Left cardiac atrium (tissue), 4 donors: Measurements from ENCODE around the gene PRRC2A. TPM values are rescaled to one million over a fixed set of nuclear protein-coding genes. Genes with fewer than 3 reads are reported as not detected.

Experiments
- ATAC-seq, 2 donors: fragments of 200-7000 bp; cut with Tn5 transposase; one replicate each; pipeline ENCODE4 v1.9.1; 2020; ENCODE audit warnings: mild to moderate bottlenecking in 2 of 2, moderate library complexity in 2 of 2
- DNase-seq: peaks from one replicate; pipeline ENCODE4 v3.0.0-alpha.2; 2020
- intact Hi-C, 2 donors: fragments of 100-400 bp; cut with DNase I; formaldehyde crosslinking; loops; one replicate each; pipeline versions ENCODE4 v1.14.1 to v1.15.1; 2022 to 2023
- long read RNA-seq: library from polyadenylated mRNA; unstranded; transcript quantifications from one replicate; pipeline ENCODE4 v2.0.0, GENCODE V29; 2021
- total RNA-seq, 2 donors: library from RNA; stranded (reverse); fragmentation: NEBNext Ultra II Directional; extraction: Animal tissue kit (Norgen Biotek cat#: 25700); gene quantifications; one replicate each; pipeline ENCODE4 v1.2.1, GENCODE V29; 2021
- donor health status: DM: no; HTN: yes; CAD: no.
- donor health status: DM: no; HTN: yes; CAD: no; lungs with severe emphysema.
- donor health status: DM: yes; HTN: yes; CAD: no.
- donor health status: Dilated cardiomyopathy.

Gene PRRC2A
- total RNA-seq, result 100 to 1,000 TPM in 1 of 2 donors, 10 to 100 TPM in 1; 85.0 to 108 TPM
- long read RNA-seq, partial matches to known transcripts, result 8 of 9 reads
- long read RNA-seq, other reads (novel, unspliced or antisense), result 1 of 9 reads

GRCh38 chr6:31620586-31621319, at the start of gene PRRC2A:
Gene PRRC2A, plus strand, starts transcription at chr6:31620715. Its CDS starts 2,075 bp downstream, at chr6:31622790.
- intact Hi-C loops, result no loop called here
- ATAC-seq (peak; percentile 59 to 90), DNase-seq (peak; percentile 86)

GRCh38 chr6:31572041-31572911, 48.2 kb upstream of the PRRC2A start, which contains the start of gene LTA:
Gene LTA, plus strand, starts transcription at chr6:31572289. Its CDS starts 454 bp downstream, at chr6:31572743.
- ATAC-seq, result peak in 1 of 2 donors; percentile 23
- no peak for DNase-seq
- intact Hi-C loops, result no loop called here

DNA sequence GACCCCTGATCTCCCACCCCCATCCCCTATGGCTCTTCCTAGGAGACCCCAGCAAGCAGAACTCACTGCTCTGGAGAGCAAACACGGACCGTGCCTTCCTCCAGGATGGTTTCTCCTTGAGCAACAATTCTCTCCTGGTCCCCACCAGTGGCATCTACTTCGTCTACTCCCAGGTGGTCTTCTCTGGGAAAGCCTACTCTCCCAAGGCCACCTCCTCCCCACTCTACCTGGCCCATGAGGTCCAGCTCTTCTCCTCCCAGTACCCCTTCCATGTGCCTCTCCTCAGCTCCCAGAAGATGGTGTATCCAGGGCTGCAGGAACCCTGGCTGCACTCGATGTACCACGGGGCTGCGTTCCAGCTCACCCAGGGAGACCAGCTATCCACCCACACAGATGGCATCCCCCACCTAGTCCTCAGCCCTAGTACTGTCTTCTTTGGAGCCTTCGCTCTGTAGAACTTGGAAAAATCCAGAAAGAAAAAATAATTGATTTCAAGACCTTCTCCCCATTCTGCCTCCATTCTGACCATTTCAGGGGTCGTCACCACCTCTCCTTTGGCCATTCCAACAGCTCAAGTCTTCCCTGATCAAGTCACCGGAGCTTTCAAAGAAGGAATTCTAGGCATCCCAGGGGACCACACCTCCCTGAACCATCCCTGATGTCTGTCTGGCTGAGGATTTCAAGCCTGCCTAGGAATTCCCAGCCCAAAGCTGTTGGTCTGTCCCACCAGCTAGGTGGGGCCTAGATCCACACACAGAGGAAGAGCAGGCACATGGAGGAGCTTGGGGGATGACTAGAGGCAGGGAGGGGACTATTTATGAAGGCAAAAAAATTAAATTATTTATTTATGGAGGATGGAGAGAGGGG, 47.0 kb upstream of the PRRC2A start:
- DNase-seq (no peak), ATAC-seq (no peak)
- intact Hi-C loops, result no loop called here

- intact Hi-C loops, result no loop called here
- DNase-seq (no peak), ATAC-seq (no peak)
Measured at GRCh38 chr6:31574106-31575061, 46.1 kb upstream of the PRRC2A start.

DNA sequence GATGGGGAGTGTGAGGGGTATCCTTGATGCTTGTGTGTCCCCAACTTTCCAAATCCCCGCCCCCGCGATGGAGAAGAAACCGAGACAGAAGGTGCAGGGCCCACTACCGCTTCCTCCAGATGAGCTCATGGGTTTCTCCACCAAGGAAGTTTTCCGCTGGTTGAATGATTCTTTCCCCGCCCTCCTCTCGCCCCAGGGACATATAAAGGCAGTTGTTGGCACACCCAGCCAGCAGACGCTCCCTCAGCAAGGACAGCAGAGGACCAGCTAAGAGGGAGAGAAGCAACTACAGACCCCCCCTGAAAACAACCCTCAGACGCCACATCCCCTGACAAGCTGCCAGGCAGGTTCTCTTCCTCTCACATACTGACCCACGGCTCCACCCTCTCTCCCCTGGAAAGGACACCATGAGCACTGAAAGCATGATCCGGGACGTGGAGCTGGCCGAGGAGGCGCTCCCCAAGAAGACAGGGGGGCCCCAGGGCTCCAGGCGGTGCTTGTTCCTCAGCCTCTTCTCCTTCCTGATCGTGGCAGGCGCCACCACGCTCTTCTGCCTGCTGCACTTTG, 45.1 kb upstream of the PRRC2A start, which contains the start of gene TNF:
Gene TNF, plus strand, starts transcription at position 231 of the 567 bp plus-strand sequence. Its CDS starts 177 bp downstream, at position 408.
- intact Hi-C loops, result no loop called here
- peak; percentile 47 to 59 for ATAC-seq
- DNase-seq, result peak; percentile 45

DNA sequence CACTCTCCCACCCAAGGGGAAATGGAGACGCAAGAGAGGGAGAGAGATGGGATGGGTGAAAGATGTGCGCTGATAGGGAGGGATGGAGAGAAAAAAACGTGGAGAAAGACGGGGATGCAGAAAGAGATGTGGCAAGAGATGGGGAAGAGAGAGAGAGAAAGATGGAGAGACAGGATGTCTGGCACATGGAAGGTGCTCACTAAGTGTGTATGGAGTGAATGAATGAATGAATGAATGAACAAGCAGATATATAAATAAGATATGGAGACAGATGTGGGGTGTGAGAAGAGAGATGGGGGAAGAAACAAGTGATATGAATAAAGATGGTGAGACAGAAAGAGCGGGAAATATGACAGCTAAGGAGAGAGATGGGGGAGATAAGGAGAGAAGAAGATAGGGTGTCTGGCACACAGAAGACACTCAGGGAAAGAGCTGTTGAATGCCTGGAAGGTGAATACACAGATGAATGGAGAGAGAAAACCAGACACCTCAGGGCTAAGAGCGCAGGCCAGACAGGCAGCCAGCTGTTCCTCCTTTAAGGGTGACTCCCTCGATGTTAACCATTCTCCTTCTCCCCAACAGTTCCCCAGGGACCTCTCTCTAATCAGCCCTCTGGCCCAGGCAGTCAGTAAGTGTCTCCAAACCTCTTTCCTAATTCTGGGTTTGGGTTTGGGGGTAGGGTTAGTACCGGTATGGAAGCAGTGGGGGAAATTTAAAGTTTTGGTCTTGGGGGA, 44.4 kb upstream of the PRRC2A start:
- ATAC-seq (no peak), DNase-seq (no peak)
- intact Hi-C loops, result no loop called here

DNA sequence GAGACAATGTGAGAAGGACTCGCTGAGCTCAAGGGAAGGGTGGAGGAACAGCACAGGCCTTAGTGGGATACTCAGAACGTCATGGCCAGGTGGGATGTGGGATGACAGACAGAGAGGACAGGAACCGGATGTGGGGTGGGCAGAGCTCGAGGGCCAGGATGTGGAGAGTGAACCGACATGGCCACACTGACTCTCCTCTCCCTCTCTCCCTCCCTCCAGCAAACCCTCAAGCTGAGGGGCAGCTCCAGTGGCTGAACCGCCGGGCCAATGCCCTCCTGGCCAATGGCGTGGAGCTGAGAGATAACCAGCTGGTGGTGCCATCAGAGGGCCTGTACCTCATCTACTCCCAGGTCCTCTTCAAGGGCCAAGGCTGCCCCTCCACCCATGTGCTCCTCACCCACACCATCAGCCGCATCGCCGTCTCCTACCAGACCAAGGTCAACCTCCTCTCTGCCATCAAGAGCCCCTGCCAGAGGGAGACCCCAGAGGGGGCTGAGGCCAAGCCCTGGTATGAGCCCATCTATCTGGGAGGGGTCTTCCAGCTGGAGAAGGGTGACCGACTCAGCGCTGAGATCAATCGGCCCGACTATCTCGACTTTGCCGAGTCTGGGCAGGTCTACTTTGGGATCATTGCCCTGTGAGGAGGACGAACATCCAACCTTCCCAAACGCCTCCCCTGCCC, 43.5 kb upstream of the PRRC2A start:
- ATAC-seq (no peak), DNase-seq (no peak)
- intact Hi-C loops, result no loop called here

DNA sequence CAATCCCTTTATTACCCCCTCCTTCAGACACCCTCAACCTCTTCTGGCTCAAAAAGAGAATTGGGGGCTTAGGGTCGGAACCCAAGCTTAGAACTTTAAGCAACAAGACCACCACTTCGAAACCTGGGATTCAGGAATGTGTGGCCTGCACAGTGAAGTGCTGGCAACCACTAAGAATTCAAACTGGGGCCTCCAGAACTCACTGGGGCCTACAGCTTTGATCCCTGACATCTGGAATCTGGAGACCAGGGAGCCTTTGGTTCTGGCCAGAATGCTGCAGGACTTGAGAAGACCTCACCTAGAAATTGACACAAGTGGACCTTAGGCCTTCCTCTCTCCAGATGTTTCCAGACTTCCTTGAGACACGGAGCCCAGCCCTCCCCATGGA, 42.9 kb upstream of the PRRC2A start:
- DNase-seq, result no peak
- intact Hi-C loops, result no loop called here
- ATAC-seq, result no peak

GRCh38 chr6:31578184-31579118, 42.1 kb upstream of the PRRC2A start:
- intact Hi-C loops, result no loop called here
- ATAC-seq, result no peak

DNA sequence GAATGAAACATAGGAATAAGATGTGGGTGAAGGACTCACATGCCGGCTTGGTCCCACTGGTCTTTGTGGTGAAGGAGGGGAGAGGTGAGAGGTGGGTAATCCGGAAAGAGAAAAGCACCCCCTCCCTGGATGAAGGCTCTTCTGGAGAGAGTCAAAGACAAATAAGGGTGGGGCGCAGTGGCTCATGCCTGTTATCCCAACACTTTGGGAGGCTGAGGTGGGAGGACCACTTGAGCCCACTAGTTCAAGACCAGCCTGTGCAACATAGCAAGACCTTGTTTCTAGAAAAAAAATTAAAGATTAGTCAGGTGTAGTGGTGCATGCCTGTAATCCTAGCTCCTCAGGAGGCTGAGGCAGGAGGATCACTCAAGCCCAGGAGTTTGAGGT, 41.4 kb upstream of the PRRC2A start:
- intact Hi-C loops, result no loop called here
- ATAC-seq, result no peak
- DNase-seq, result no peak

More at GRCh38 chr6:31578184-31579118, 42.1 kb upstream of the PRRC2A start:
- no peak for DNase-seq

- no peak for ATAC-seq
- intact Hi-C loops, result loop anchor here in 1 of 2 donors (5.0 kb wide), 1 partner anchor 32 kb away; the partner anchor contains the start of genes ATP6V1G2 and NFKBIL1
Measured at GRCh38 chr6:31579546-31580437, 40.7 kb upstream of the PRRC2A start.

DNA sequence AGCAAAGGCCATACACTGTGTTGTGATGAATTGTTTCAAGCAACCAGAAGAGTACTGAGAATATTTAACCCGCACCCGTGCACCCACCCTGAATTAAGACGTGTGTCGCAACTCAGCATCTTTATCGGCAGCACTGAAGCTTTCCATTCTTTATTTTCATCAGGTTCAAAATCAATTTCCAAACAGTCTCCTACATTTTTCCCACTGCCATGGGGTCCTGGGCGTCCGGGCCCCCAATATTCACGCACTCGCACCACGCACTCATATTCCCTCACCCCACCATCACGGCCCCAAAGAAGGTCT, 40.1 kb upstream of the PRRC2A start:
- intact Hi-C loops, result loop anchor here in 1 of 2 donors (5.0 kb wide), 1 partner anchor 33 kb away; the partner anchor contains the start of genes ATP6V1G2 and NFKBIL1
- no peak for DNase-seq
- no peak for ATAC-seq

More at GRCh38 chr6:31579546-31580437, 40.7 kb upstream of the PRRC2A start:
- no peak for DNase-seq

DNA sequence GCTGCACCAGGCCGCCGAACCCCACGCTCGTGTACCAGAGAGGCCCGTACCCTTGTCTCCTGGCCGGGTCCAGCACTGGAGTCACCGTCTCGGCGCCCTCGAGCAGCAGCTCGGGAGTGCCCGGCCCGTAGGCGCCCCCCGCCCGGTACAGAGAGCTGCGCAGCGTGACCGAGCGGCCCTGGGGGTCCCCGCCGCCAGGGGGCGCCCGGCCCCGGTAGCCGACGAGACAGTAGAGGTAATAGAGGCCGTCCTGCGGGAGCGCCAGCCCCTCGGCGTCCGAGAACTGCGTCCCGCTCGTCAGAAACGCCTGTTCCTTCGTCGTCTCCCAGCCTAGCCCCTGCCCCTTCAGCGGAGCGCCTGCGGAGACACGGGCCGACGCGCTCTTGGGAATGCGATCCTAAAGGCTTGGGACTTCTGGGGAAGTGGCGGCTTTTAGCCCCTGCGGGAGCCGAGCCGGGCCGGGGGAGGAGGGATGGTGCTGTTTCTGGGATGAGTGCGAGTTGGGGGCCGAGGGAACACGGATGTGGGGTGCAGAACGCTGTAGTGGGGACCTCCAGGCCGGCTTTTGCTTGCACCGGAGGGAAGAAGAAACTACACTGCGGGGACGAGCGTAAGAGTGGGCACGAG, 39.6 kb upstream of the PRRC2A start:
- ATAC-seq, result peak; percentile 98
- intact Hi-C loops, result loop anchor here in 1 of 2 donors (5.0 kb wide), 1 partner anchor 34 kb away; the partner anchor contains the start of genes ATP6V1G2 and NFKBIL1

More for the DNA sequence above, 39.6 kb upstream of the PRRC2A start:
- DNase-seq, result peak; percentile 91
